Fibroblast of the conjunctiva (primary cell): ENCODE results near the gene CTDP1.

ENCODE experiments used
- DNase-seq: peaks from one replicate; pipeline ENCODE4 v3.0.0-alpha.2; 2010; ENCODE audit warnings: low read depth

Gene CTDP1

GRCh38 chr18:79763407-79763806, 83.8 kb downstream of the CTDP1 start:
- no peak for DNase-seq

GRCh38 chr18:79764131-79764530, 84.5 kb downstream of the CTDP1 start:
- no peak for DNase-seq

GRCh38 chr18:79765491-79766245, 86.1 kb downstream of the CTDP1 start:
- DNase-seq, result no peak

DNA sequence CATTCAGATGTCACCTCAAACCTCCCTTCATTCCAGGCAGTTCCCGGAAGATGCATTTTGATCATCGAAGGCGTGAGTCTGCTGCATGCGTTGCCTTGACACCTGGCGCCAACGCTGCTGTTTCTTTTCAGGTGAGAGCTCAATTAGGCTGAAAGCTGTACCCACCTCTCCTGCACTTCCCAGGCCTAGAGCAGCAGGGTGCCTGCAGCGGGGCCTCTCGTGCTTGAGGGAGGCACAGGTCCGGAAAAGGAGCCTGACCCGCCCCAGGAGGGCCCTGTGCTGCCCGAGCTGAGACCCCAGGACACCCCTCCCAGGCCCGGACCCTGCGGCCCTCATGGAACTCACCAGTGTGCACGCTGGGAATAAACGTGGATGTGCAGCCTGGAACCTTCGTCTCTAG, 86.7 kb downstream of the CTDP1 start:
- no peak for DNase-seq

DNA sequence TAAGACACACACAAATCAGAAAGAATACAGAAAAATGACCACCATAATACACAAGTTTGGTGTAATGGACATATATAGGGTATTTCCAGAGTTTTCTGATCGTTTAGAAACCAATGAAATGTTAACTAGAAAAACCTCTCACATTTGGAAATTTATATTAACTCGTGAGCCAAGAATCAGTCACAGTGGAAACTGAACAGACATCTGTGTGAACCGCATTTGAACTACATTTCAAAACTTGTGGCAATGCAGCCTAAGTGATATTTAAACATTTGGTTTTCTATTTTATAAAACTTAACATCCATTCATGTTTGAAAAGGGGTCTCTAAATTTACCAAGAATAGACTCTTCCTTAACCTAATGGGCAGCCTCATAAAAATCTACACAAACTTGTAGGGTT, 89.1 kb downstream of the CTDP1 start:
- no peak for DNase-seq

DNA sequence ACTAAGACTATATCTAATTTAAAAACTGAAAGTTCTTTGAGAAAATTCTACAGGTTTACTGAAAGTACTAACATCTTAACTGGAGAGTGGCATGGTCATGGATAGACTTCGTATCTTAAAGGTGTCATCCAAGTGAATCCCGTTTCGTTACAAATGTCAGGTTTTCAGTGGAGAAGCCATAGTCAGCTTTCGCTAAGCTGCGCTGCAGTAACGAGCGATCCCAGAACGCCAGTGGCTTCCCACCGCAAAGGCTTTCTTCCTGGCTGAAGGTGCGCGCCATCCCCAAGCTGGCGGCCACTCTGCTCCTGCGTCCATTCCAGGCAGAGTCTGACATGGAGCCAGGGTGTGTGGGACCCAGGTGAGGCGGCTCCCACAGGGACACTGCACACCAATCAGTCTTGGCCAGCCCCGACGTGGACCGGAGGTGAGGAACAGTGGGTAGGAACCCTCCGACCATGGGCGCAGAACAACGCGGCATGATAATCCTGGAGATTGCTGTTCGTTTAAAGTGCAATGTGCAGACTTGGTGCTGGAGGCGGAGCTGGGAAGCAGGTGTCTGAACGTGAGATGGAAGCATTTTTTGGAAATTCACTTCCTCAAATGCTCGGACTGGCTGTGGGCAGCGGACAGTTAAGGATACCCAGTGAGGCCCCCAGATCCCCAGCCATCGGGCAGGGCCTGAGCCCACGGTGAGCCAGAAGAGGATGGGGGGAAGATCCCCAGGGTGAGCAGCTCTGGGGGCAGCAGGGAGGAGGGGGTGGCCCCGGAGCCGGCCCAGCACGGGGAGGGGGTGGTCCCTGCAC, 90.3 kb downstream of the CTDP1 start:
- DNase-seq, result no peak

- DNase-seq, result no peak
These were observed 90.9 kb downstream of the CTDP1 start for GRCh38 chr18:79770501-79770815.

DNA sequence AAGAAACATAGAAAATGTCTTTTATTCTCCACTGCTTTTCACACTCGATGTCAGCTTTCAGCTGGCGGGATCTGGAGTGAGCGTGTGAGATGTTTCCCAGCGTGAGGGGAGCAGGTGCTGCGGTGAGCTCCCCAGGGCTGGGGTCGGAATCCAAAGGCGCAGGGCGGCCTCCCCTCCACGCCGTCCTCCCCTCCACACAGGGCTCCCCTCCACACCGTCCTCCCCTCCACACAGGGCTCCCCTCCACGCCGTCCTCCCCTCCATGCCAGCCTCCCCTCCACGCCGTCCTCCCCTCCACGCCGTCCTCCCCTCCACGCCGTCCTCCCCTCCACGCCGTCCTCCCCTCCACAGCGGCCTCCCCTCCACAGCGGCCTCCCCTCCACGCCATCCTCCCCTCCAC, 91.2 kb downstream of the CTDP1 start:
- DNase-seq, result no peak

DNA sequence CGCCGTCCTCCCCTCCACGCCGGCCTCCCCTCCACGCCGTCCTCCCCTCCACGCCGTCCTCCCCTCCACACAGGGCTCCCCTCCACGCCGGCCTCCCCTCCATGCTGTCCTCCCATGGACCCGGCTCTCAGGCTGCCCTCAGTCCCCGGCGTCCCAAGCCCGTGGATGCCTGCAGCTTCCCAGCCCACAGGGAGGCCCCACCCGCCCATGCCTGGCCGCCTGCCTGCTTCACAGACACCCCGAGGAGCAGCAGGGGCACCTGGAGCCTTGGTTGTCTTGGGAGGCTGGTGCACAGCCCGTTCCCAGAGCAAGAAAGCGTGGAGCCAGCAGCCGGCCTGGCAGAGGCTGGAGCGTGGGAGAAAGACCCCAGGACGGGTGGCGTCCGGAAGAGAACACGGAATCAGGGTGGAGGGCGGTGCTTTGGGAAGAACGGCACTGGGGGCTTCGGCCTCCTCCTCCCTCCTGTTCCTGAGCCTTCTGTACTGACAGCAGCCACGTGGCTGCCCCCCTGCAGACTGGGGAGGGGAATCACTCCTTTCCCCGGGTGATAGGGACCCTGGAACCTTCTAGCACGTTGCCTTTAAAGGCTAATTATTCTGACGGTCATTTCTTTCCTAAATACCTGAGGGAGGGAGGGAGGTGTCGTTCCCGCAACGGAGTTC, 92.0 kb downstream of the CTDP1 start:
- DNase-seq, result no peak

DNA sequence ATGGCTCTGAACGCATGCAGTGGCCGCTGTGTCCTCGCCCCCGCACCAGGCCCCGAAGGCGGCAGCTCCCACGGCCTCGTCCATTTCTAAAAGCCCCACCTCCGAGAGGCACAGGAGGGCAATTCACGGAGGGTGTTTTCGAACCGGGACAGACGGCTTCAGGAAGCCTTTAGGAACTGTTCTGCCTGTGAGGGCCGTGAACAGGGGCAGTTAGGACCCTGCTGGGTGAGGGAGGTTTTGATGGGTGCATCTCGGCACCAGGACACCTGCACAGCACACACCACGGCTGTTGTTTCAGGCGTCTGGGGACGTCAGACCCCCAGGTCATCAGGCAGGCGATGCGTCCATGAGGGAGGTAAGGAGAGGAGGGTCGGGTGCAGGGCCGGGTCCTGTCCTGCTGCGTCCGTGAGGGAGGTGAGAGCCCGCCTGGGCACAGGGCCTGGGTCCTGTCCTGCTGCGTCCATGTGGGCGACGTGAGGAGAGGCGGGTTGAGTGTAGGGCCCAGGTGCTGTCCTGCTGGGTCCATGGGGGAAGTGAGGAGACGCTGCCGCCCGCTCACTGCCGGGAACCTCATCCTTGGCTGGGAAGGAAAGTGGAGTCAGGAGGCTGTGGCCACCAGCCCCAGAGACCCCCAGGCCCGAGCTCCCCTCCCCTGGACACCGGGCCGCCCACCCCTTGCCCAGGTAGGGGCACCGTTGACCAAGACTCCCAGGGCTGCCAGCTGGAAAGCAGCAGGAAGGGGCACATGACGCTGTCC, 92.7 kb downstream of the CTDP1 start:
- DNase-seq, result no peak

DNA sequence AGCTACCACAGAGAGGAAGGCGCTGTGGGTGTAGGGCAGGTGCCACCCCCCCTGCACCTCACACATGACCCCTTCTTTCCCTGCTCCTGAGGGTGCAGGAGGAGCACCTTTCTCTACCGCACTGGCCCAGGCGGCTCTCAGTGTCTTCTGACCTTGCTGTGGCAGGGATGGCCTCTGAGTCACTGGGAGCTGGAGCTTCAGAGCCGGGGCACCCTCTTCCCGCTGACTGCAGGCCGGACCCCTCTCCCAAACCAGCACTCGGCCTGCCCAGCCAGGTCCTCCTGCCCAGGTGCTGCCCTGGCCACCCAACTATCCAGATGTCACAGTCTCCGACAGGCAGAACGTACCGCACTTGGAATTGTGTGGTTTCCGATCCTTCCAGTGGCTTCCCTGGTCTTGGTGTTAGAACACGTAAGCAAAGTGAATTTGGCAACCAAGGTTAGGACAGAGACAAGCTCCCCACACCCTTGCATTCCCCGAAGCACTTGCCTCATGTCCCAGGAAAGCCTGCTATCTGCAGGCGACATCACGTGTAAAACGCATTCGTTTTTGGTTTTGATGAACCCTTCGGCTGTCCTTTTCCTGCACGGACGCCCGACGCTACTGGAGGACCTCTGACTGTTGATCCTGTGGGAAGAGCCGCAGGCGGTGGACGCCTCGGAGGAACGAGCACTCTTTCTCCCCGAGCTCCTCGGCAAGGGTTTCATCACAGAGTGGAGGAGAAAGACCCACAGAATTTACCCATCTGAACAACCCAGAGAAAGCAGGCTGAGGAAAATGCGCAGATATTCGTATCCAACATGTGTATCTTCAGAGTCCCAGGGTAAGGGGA, 93.5 kb downstream of the CTDP1 start:
- DNase-seq, result no peak

DNA sequence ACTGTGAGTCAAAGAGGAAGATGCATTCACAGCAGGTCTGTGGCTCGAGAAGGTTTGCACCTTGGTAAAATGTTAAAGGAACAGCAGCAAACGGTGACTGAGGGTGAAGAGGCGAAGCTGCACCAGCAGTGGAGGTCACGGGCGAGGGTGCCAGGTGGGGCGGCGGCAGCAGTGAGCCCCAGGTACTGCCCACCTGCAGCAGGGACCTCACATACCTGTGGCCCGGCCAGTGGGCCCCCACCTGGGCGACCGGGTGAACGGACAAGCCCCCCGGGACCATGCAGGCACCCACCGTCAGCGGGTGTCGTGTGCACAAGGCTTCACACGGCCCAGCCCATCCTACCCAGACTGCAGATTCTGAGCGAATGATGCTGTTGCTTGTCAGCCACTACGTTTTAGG, 94.5 kb downstream of the CTDP1 start:
- no peak for DNase-seq

DNA sequence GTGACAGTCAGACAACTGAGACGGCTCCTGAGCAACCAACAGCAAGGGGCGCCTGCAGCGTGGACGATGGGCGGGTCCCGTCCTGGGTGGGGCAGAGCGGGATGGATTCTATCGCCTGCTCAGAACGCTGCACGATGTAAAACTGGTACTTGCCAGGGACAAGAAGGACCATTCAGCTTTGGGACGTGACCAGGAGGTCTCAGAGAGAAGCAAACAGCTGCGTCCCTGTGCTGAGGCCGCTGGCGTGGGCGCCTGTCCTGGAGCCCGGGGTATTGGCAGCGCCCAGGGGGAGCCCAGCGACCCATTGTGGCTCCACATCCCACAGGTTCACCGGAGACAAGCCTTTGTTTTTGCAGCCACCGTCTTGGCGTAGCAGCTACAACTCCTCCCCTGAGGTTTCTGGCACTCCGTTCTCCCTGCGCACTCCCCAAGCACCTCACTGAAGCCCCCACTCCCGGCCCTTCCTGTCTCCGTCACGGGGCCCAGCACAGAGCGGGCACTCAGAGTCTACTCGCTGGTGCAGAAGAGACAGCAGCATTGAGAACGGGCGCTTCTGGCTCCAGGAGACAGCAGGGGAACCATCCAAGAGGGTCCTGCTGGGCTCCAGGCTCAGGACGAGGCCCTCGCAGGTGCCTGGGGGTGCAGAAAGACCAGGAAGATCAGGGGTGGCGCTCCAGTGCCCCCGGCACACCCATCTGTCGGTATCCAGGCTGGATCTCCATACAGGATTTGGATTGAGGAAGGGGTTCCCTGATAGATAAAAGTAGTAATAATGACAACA, 96.0 kb downstream of the CTDP1 start:
- no peak for DNase-seq

- no peak for DNase-seq
These were observed 97.1 kb downstream of the CTDP1 start for GRCh38 chr18:79776674-79777073.

DNA sequence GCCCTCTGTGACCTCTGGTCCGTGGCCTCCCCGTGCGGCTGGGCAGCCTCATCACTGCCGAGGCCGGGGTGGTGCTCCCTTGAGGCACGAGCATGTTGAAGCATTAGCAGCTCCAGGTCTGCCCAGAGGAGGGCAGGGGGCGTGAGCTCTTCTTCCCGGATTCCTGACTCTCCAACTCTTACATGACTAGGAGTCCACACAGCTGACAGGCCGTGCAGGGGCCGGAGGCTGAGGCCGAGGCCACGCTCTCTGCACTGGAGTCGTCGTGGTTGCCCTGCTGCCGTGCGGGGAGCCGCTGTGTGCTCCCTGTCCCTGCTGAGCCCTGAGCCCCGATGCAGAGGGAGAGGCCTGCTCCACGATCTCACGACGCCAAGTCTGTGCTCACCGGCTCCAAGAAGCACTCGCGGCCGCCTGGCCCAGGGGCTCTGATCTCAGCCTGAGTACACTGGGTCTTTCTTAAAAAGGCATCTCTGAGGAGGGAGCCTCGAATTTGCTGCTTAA, 98.7 kb downstream of the CTDP1 start:
- no peak for DNase-seq

DNA sequence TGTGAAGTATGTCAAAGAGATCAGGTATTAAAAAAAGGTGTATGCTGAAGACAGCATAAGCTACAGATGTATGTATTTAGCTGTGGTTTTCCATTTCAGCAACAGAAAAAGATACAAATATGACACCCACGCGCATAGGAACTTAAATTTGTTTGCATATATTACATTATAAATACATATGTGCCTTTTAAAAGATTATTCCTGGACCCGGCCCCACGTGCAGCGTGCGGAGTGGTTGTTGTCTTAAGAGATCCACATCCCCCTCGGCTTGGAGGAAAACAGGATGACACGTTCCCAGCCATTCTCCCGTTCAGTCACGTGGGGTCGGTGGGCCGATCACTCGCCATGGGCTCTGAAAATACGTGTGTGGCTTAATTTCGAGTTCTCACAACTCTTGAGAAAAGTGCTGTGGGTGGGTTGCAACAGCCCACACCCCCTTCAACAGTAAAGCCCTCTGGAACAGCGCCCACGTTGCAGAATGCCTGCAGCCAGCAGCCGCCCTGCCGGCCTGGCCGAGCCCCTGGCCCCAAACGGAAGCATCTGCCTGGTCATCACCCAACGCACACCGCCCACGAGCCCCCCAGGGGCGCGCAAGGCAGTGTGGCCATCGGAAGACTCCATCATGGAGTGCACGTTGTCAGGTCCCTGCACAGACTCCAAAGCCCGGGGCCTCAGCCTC, 99.6 kb downstream of the CTDP1 start:
- DNase-seq, result no peak

DNA sequence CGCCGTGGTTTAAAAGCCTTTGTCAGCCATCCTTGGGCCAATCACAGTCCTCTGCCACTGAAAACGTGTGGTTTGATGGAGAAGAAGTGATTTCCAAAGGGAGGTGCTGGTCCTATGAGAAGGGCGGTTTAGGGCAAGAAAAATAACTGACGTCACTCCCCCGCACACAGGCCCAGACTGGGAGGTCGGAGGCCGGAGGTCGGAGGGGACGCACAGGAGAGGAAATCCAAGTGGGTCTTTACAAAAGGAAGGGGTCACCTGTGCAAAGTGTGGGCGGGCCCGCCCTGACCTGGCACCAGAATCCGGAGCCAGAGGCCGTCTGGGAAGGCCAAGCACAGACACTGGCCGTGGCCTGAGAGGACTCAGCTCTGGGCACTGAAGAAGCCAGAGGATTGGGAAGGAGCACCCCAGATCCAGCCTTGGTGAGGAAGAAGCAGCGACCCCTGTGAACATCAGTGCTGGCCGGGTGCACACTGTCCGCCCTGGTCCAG, 100.1 kb downstream of the CTDP1 start:
- DNase-seq, result no peak

DNA sequence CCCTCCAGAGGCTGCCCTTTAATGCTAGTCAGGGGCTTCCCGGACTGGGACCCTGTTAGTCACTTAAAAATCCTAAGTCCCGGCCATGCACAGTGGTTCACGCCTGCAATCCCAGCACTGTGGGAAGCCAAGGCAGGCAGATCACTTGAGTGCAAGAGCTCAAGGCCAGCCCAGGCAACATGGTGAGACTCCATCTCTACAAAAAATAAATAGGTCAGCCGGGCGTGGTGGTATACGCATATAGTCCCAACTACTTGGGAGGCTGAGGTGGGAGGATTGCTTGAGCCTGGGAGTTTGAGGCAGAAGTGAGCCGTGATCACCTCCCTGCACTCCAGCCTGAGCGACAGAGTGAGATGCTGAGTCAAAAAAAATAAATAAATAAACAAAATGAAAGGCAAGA, 100.9 kb downstream of the CTDP1 start:
- DNase-seq, result no peak

DNA sequence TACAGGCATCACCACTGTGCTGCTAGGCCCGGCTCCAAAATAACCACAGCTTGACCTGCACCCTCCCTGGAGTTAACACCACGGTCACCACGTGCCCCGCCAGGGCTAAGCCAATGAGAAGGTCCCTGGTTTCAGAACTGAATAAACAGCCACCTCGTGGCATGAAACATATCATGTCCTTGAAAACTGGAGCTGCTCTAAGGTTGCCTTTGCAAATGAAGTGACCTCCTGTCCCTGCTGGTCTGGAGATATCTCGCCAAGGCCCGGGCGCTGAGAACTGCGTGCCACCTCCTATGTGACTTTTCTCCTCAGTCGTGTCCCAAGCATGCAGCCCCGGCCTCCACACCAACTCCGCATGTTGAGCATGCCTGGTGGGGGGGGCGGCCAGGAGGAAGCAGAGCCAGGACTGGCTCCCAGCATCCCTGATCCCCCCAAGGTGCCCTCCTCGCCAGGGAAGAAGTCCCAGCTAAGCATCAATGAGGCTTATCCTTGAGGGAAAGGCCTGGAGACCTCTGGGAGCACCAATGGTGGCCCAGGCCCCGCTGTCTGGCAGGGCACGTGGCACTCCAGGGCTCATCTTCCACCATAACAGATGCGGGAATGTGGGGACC, 101.8 kb downstream of the CTDP1 start:
- no peak for DNase-seq
